OCI-LY1 (cell line): ENCODE results near the gene WDFY2.

Source experiments
- EZH2 ChIP-seq: fragments of 200-600 bp; sonication (generic), shearing (Covaris generic); IDR thresholded peaks from 2 replicates; pipeline ENCODE4 v1.8.0; 2017; ENCODE audit warnings: borderline replicate concordance, mixed run types, mild to moderate bottlenecking, antibody characterized with exemption, low read length, moderate library complexity, mixed read lengths
- TF ChIP-seq, protein P1 (sequence below): fragments of 200-600 bp; sonication (generic), shearing (Covaris generic); IDR thresholded peaks from 2 replicates; pipeline ENCODE4 v1.5.1; 2017; ENCODE audit warnings: mild to moderate bottlenecking, antibody characterized with exemption, low read length, moderate library complexity, mixed read lengths

GRCh38 chr13:51663973-51664957, 80.0 kb downstream of the WDFY2 start:
- TF ChIP-seq, protein P1, sequence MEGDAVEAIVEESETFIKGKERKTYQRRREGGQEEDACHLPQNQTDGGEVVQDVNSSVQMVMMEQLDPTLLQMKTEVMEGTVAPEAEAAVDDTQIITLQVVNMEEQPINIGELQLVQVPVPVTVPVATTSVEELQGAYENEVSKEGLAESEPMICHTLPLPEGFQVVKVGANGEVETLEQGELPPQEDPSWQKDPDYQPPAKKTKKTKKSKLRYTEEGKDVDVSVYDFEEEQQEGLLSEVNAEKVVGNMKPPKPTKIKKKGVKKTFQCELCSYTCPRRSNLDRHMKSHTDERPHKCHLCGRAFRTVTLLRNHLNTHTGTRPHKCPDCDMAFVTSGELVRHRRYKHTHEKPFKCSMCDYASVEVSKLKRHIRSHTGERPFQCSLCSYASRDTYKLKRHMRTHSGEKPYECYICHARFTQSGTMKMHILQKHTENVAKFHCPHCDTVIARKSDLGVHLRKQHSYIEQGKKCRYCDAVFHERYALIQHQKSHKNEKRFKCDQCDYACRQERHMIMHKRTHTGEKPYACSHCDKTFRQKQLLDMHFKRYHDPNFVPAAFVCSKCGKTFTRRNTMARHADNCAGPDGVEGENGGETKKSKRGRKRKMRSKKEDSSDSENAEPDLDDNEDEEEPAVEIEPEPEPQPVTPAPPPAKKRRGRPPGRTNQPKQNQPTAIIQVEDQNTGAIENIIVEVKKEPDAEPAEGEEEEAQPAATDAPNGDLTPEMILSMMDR, result no peak
- no peak for TF ChIP-seq EZH2
